ENCODE data around the gene DAB2IP.
A peak's percentile ranks its signal among the peaks of the same experiment; 100 is the strongest.

Gene DAB2IP

DNA sequence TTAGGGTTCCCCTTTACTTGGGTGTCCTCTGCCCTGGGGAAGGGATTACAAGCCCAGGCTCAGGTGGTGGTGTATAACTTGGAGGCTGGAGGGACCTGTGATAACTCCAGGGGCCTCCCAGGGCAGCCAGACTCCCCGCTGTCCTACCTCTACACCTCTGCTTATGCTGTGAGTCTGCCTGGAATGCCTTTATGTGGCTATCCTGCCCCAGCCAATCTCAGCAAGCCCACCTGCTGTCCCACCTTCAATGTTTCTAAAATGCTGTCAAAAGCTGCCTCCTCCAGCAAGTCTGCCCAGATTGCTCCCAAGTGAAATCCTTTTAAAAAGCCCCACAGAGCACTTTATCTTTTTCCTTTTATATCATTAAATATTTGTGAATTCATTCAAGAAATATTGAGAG, 39.3 kb downstream of the DAB2IP start:
- Histone ChIP-seq H3K4me1 (ENCODE audit: control insufficient read depth, insufficient read depth, low read length) (peaks cover 9% of the 10 kb centered on the region), H3K4me3 (ENCODE audit: low read depth, low read length) (no peak overlapping the region), H3K9ac (ENCODE audit: low read depth, low read length) (no peak overlapping the region), H3K9me3 (ENCODE audit: control insufficient read depth, insufficient read depth, low read length) (no peaks in the 10 kb centered on the region), H3K36me3 (ENCODE audit: control insufficient read depth, insufficient read depth, low read length) (no peaks in the 10 kb centered on the region), H3K27me3 (ENCODE audit: control insufficient read depth, insufficient read depth, low read length) (peaks cover 7% of the 10 kb centered on the region)

DNA sequence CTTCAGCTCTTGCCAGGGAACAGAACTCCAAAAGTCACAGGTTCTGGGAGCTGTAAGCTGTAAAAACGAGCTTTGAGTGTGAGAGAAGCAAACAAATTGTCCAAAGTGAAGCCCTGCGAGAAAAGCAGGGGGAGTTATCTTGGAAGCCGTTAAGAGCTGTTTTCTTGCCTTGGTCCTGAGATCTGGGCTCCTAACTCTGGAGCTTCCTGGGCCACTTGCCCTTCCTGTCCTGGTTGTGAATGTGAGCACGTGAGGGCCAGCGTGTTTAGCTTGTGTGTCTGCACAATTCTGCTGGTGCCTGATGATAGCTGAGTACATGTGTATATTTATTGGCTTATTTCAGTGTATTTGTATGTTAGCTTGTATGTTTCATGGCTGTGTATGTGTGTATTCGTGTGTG, 40.5 kb downstream of the DAB2IP start:
- Histone ChIP-seq H3K9ac (ENCODE audit: low read depth, low read length) (no peak overlapping the region), H3K36me3 (ENCODE audit: control insufficient read depth, insufficient read depth, low read length) (no peaks in the 10 kb centered on the region), H3K4me1 (ENCODE audit: control insufficient read depth, insufficient read depth, low read length) (peaks cover 9% of the 10 kb centered on the region), H3K27me3 (ENCODE audit: control insufficient read depth, insufficient read depth, low read length) (peaks cover 11% of the 10 kb centered on the region), H3K4me3 (ENCODE audit: low read depth, low read length) (no peak overlapping the region), H3K9me3 (ENCODE audit: control insufficient read depth, insufficient read depth, low read length) (no peaks in the 10 kb centered on the region)

DNA sequence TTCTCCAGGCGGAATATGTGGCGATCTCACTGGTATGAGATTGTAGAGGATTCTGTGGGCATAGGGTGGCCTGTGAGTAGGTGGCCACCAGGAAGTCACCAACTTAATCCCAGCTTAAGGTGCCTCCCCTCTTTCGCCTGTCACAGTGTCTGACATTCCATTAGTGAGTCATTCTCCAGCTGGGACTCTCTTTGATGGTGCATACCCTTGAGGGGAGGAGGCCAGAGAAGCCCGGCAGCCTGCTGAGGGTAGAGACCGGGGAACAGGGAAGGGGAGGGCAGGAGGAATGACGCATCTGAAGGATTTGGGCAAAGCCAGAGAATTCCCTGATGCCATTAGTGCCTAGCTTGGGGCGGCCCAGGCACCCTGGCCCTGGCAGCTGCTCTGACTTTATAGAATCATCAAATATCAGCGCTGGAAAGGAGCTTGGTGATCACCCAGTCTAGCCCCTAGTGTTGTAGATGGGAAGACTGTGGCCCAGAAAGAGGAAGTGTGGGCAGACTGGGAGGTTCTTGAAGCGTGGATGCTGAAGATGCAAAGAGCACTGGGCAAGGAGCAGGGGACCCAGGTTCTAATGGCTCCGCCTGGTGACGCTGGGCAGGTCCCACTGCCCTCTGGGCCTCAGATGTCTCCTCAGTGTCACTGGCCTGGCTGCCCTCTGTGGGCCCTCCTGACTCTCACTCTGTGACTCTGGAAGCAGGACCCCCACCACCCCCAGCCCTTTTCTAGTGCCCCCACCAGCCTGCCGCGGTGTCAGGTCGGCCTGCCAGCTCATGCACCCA, 41.4 kb downstream of the DAB2IP start:
- peaks cover 9% of the 10 kb centered on the region for H3K4me1 ChIP-seq (ENCODE audit: control insufficient read depth, insufficient read depth, low read length)
- peaks cover 19% of the 10 kb centered on the region for H3K27me3 ChIP-seq (ENCODE audit: control insufficient read depth, insufficient read depth, low read length)
- H3K4me3 ChIP-seq (ENCODE audit: low read depth, low read length) = no peak overlapping the region

DNA sequence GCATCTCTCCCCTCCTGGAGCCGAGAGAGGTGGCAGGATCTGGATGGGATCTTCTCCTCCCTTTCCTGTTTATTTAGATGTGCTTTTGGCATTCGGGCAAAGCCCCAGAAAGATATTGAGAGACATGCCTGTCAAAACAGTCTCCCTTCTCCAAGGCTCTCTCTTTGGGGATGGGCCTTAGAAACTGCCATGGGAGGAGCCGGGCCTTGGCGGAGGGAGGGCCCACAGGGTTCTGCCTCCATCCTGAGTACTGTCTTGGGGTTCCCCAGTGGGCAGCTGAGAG, 41.9 kb downstream of the DAB2IP start:
- no peaks in the 10 kb centered on the region for H3K36me3 ChIP-seq (ENCODE audit: control insufficient read depth, insufficient read depth, low read length)
- H3K9me3 ChIP-seq (ENCODE audit: control insufficient read depth, insufficient read depth, low read length) = no peaks in the 10 kb centered on the region
- H3K27me3 ChIP-seq (ENCODE audit: control insufficient read depth, insufficient read depth, low read length) = peaks cover 24% of the 10 kb centered on the region
- H3K9ac ChIP-seq (ENCODE audit: low read depth, low read length) = no peak overlapping the region
- no peak overlapping the region for H3K4me3 ChIP-seq (ENCODE audit: low read depth, low read length)
- peaks cover 9% of the 10 kb centered on the region for H3K4me1 ChIP-seq (ENCODE audit: control insufficient read depth, insufficient read depth, low read length)

More for the DNA sequence above, 41.4 kb downstream of the DAB2IP start:
- Histone ChIP-seq H3K36me3 (ENCODE audit: control insufficient read depth, insufficient read depth, low read length) (no peaks in the 10 kb centered on the region), H3K9me3 (ENCODE audit: control insufficient read depth, insufficient read depth, low read length) (no peaks in the 10 kb centered on the region), H3K9ac (ENCODE audit: low read depth, low read length) (no peak overlapping the region)

DNA sequence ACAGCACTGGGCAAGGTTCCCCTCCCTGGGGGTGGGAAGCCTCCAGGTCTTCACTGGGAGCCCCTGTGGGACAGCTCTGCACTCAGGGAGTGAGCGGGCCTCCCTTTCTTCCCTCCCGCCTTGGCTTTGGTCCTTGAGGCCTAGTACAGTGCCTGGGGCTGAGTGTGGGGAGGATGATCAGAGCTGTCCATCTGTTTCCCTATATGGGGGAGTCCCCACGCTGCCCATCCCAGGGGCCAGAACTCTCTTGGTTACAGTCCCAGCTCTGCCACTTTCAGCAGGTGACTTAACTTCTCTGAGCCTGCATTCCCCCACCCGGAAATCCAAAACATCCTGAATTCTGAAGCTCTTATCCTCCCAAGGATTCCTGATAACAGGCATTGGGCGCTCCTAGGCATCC, 42.6 kb downstream of the DAB2IP start:
- no peaks in the 10 kb centered on the region for H3K9me3 ChIP-seq (ENCODE audit: control insufficient read depth, insufficient read depth, low read length)

DNA sequence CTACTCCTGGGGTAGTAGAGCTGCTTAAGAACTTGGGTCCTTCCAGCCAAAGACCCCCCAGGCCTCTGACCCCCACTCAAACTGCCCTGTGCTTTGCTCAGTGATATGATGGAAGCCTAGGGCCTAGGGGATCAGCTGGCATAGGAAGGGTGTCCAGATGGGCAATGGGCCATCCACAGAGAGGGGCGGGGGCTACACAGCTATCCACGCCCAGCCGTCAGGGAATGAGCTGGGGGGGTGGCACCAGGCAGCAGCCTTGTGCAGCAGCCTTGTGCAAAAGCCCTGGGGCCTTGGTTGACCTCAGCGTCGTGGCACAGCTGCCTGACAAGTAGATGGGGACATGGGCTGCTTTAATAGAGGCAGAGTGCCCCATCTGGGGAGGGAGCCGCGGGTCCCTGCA, 43.2 kb downstream of the DAB2IP start:
- H3K4me1 ChIP-seq (ENCODE audit: control insufficient read depth, insufficient read depth, low read length) = peaks cover 9% of the 10 kb centered on the region
- H3K27me3 ChIP-seq (ENCODE audit: control insufficient read depth, insufficient read depth, low read length) = peaks cover 25% of the 10 kb centered on the region
- H3K4me3 ChIP-seq (ENCODE audit: low read depth, low read length) = no peak overlapping the region
- no peaks in the 10 kb centered on the region for H3K9me3 ChIP-seq (ENCODE audit: control insufficient read depth, insufficient read depth, low read length)
- no peak overlapping the region for H3K9ac ChIP-seq (ENCODE audit: low read depth, low read length)
- no peaks in the 10 kb centered on the region for H3K36me3 ChIP-seq (ENCODE audit: control insufficient read depth, insufficient read depth, low read length)

More for the DNA sequence above, 42.6 kb downstream of the DAB2IP start:
- Histone ChIP-seq H3K36me3 (ENCODE audit: control insufficient read depth, insufficient read depth, low read length) (no peaks in the 10 kb centered on the region), H3K9ac (ENCODE audit: low read depth, low read length) (no peak overlapping the region), H3K27me3 (ENCODE audit: control insufficient read depth, insufficient read depth, low read length) (peaks cover 25% of the 10 kb centered on the region), H3K4me3 (ENCODE audit: low read depth, low read length) (no peak overlapping the region), H3K4me1 (ENCODE audit: control insufficient read depth, insufficient read depth, low read length) (peaks cover 9% of the 10 kb centered on the region)

DNA sequence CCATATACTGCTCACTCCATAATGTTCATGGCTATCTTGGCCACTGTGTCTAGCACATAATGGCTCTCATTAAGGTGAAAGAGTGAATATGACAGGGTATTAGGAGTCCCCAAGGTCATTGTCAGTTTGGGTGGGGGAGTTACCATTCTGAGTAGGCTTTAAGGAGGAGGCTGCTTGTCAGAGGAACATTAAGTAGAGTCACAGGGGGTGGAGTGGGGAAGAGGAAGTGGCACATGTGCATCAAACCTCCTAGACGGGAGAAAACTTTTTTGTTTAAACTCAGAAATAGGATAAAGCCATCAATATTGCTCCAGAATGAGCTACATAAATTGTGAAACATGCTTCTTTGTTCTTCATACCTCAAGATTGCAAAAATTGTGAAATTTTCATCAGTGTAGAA, 45.5 kb downstream of the DAB2IP start:
- Histone ChIP-seq H3K36me3 (ENCODE audit: control insufficient read depth, insufficient read depth, low read length) (peaks cover 4% of the 10 kb centered on the region), H3K4me1 (ENCODE audit: control insufficient read depth, insufficient read depth, low read length) (peaks cover 7% of the 10 kb centered on the region), H3K9me3 (ENCODE audit: control insufficient read depth, insufficient read depth, low read length) (no peaks in the 10 kb centered on the region), H3K27me3 (ENCODE audit: control insufficient read depth, insufficient read depth, low read length) (peaks cover 23% of the 10 kb centered on the region), H3K4me3 (ENCODE audit: low read depth, low read length) (no peak overlapping the region), H3K9ac (ENCODE audit: low read depth, low read length) (no peak overlapping the region)

DNA sequence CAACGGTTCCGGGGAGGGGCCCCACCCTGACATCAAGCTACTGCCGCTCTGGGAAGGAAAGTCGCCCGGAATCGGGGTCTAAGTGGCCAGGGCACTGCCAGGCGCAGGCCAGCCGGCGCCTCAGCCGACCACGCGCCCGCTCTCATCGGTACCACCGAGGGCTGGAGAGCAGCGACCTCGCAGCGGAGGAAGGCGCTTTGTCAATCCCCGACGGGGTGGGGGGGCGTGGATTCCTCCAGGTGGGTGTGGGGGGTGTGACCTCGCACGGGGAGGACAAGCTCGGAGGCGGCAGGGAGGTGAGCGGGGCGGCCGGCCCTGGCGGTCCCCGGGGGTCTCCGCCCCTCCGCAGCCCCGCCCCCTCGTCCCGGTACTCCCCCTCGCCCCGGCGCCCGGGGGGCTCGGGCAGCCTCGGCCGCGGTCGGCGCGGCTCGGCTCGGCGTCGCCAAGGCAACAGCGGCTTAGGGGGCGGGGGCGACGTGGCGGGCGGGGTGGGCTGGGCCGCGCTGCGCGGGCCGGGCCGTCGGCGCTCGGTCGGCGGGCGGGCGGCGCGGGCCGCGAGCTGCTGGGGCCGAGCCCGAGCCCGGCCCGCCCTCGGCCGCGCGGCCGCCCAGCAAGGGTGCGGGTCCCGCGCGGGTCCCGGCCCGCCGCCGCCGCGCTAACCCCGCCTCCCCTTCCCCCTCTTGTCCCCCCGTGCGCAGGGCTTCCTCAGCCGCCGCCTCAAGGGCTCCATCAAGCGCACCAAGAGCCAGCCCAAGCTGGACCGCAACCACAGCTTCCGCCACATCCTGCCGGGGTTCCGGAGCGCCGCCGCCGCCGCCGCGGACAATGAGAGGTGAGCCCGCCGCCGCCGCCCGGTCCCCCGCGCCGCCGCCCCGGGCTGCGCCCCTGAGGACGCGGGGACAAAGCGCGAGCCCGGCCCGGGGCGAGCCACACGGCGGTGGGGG, 47.5 kb downstream of the DAB2IP start:
- peaks cover 4% of the 10 kb centered on the region for H3K36me3 ChIP-seq (ENCODE audit: control insufficient read depth, insufficient read depth, low read length)
- H3K9me3 ChIP-seq (ENCODE audit: control insufficient read depth, insufficient read depth, low read length) = no peaks in the 10 kb centered on the region
- H3K4me3 ChIP-seq (ENCODE audit: low read depth, low read length) = peak overlapping the region; percentile 52
- H3K27me3 ChIP-seq (ENCODE audit: control insufficient read depth, insufficient read depth, low read length) = peaks cover 18% of the 10 kb centered on the region
- H3K4me1 ChIP-seq (ENCODE audit: control insufficient read depth, insufficient read depth, low read length) = peaks cover 5% of the 10 kb centered on the region
- no peak overlapping the region for H3K9ac ChIP-seq (ENCODE audit: low read depth, low read length)

DNA sequence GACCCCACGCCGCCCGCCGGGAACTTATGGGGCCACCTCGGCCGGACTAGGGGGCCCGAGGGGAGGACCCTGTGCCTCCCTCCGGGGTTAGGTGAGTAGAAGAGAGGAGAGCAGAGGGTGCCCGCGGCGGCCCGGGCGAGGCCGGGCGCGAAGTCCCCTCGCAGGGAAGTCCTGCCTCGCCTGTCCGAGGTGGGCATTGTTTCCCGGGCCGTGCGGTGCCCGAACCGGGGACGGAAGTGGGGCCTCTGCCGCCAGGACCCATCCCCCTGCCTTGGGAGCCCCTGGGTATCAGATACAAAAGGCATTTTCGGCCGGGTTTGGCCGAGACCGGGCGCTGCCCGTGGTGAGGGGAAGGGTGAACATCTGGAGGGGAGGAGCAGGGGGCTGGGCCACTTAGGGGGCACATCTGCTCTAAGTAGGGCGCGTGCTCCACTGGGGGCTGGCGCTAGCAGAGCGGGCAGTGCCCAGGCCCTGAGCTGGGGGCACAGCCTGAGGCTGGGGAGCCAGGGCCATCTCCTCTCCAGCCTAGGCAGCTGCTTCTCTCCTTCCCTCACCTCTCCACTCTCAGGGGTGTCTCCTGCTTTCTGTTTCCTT, 48.2 kb downstream of the DAB2IP start:
- Histone ChIP-seq H3K4me1 (ENCODE audit: control insufficient read depth, insufficient read depth, low read length) (peaks cover 5% of the 10 kb centered on the region), H3K36me3 (ENCODE audit: control insufficient read depth, insufficient read depth, low read length) (peaks cover 4% of the 10 kb centered on the region), H3K9ac (ENCODE audit: low read depth, low read length) (no peak overlapping the region)

DNA sequence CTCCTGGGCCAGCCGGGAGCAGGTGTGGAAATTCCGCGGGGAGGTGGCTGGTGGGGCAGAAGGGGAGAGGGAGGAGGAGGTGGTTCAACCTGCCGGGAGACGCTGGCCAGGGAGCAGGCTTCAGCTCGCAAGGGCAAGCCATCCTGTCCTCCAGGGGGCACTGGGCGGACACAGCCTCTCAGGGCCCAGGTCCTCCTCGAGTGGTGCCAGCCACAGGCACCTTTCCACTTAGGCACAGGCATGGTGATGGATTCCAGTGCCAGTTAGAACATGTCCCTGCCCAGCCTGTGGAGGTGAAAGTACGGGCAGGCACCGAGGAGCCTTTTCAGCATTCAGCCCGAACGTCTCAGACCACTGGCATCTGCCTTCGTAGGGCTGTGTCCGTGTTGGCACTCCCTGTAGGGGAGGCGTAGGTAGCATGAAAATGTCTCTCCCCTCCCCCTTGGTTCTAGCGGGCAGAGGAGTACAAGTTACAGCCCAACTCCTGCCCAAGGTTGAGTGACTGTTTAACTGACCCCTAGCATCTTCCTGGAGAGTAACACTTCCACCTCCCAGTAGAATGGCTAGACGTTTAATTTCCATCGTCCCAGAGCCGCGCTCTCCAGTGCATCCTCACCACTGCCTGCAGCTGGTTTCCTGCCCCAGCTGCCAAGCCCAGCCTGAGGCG, 48.9 kb downstream of the DAB2IP start:
- H3K9ac ChIP-seq (ENCODE audit: low read depth, low read length) = no peak overlapping the region
- peak overlapping the region; percentile 52 for H3K4me3 ChIP-seq (ENCODE audit: low read depth, low read length)

More for the DNA sequence above, 48.2 kb downstream of the DAB2IP start:
- Histone ChIP-seq H3K27me3 (ENCODE audit: control insufficient read depth, insufficient read depth, low read length) (peaks cover 18% of the 10 kb centered on the region), H3K4me3 (ENCODE audit: low read depth, low read length) (peak overlapping the region; percentile 52), H3K9me3 (ENCODE audit: control insufficient read depth, insufficient read depth, low read length) (no peaks in the 10 kb centered on the region)

DNA sequence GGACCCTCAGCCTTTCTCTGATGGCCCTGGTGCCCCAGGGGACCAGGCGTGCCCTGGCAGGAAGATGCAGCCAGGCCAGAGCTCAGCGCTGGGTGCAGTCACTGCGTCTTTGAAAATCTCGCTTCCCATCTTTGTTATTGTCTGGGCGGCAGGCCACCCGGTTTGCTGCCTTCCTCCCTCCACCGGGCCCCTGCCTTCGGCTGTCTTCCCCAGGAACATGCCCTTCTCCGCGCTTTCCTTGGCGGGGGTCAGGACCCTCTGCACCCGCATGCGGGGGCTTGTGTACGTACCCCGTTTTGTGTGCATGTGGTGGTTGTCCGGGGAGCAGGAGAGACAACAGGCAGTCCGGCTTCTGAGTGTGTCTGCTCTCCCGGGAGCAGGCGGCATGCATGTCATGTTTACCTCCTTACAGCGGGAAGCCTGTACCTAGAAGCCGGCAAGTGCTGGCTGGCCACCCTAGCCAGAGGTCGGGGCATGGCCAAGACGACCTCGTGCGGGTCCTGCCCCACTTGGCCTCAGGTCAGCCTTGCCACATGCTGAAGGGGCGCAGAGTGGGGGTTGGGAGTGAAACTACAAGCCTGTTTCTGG, 49.5 kb downstream of the DAB2IP start:
- Histone ChIP-seq H3K4me3 (ENCODE audit: low read depth, low read length) (no peak overlapping the region), H3K9me3 (ENCODE audit: control insufficient read depth, insufficient read depth, low read length) (no peaks in the 10 kb centered on the region), H3K9ac (ENCODE audit: low read depth, low read length) (no peak overlapping the region), H3K27me3 (ENCODE audit: control insufficient read depth, insufficient read depth, low read length) (peaks cover 18% of the 10 kb centered on the region), H3K4me1 (ENCODE audit: control insufficient read depth, insufficient read depth, low read length) (peaks cover 2% of the 10 kb centered on the region), H3K36me3 (ENCODE audit: control insufficient read depth, insufficient read depth, low read length) (peaks cover 4% of the 10 kb centered on the region)

More for the DNA sequence above, 48.9 kb downstream of the DAB2IP start:
- Histone ChIP-seq H3K4me1 (ENCODE audit: control insufficient read depth, insufficient read depth, low read length) (peaks cover 2% of the 10 kb centered on the region), H3K9me3 (ENCODE audit: control insufficient read depth, insufficient read depth, low read length) (no peaks in the 10 kb centered on the region), H3K27me3 (ENCODE audit: control insufficient read depth, insufficient read depth, low read length) (peaks cover 18% of the 10 kb centered on the region), H3K36me3 (ENCODE audit: control insufficient read depth, insufficient read depth, low read length) (peaks cover 4% of the 10 kb centered on the region)
